HCT116 (cell line): ENCODE results near the gene TNRC6C. TPM values are rescaled to one million over a fixed set of nuclear protein-coding genes. Genes with fewer than 3 reads are reported as not detected.
A peak's percentile ranks its signal among the peaks of the same experiment; 100 is the strongest.

Experiments
- ATAC-seq: fragments of 200-7000 bp; cut with Tn5 transposase; 2 replicates; pipeline ENCODE4 v1.9.1; 2020; ENCODE audit warnings: mild to moderate bottlenecking, moderate library complexity
- BruUV-seq: library from RNA; stranded (reverse); fragments of 400-500 nt; replicated peaks from 2 replicates; lab custom pipeline; 2021; lab: Mats Ljungman, UMichigan
- CTCF ChIA-PET: fragments of 300-600 bp; sonication (Branson Sonifier 250); formaldehyde crosslinking; loops from one replicate; lab custom pipeline; 2021; ENCODE audit warnings: antibody characterized with exemption; lab: Charles Lee
- POLR2A ChIA-PET: fragments of 300-600, 350-600 bp; sonication (Branson Sonifier 250); formaldehyde crosslinking; loops from one replicate; lab custom pipeline; 2021; ENCODE audit warnings: antibody characterized with exemption; lab: Charles Lee
- RAD21 ChIA-PET, 2 experiments: fragments of 300-600 bp; sonication (Branson Sonifier 250); formaldehyde crosslinking; loops; one replicate each; lab custom pipeline; 2023; ENCODE audit warnings: low total read pairs in 2 of 2; ENCODE audit not compliant: uncharacterized antibody in 2 of 2, unreplicated experiment in 2 of 2, low non-redundant PET in 1 of 2; lab: Charles Lee
- DNase-seq: peaks from one replicate; pipeline ENCODE4 v3.0.0-alpha.2; 2010; ENCODE audit warnings: low read depth, low spot score
- H2AFZ ChIP-seq: fragments of 200-600 bp; shearing (Covaris generic), sonication (generic); 2 replicates; pipeline ENCODE4 v1.6.1; 2017; ENCODE audit warnings: low read depth, mixed run types, mixed read lengths, antibody characterized with exemption, low read length; ENCODE audit not compliant: poor library complexity, severe bottlenecking
- H3K27ac ChIP-seq: 2 replicates; pipeline ENCODE4 v1.5.1; 2012; ENCODE audit warnings: low read depth, low read length
- H3K27me3 ChIP-seq: fragments of 200-600 bp; sonication (generic); 2 replicates; pipeline ENCODE4 v1.6.1; 2016; ENCODE audit warnings: mixed run types, low read length, mixed read lengths; ENCODE audit not compliant: insufficient read depth
- H3K36me3 ChIP-seq, 2 experiments: fragments of 200-500 bp in 1 of 2; fragments of 200-600 bp in 1 of 2; sonication (Bioruptor generic) in 1 of 2; sonication (generic) in 1 of 2; 2 replicates each; pipeline versions ENCODE4 v1.5.1 to v1.6.1; 2014 to 2016; ENCODE audit warnings: low read length in 2 of 2, inconsistent platforms in 1 of 2, mixed read lengths in 1 of 2, mixed run types in 1 of 2; ENCODE audit not compliant: insufficient read depth in 2 of 2, control insufficient read depth in 1 of 2
- H3K4me1 ChIP-seq, 2 experiments: fragments of 200-600 bp in 1 of 2; sonication (generic) in 1 of 2; 2 replicates each; pipeline versions ENCODE4 v1.5.1 to v1.6.1; 2012 to 2017; ENCODE audit warnings: low read length in 2 of 2, inconsistent platforms in 1 of 2, mild to moderate bottlenecking in 1 of 2, mixed read lengths in 1 of 2, mixed run types in 1 of 2, moderate library complexity in 1 of 2; ENCODE audit not compliant: insufficient read depth in 2 of 2, control insufficient read depth in 1 of 2
- H3K4me2 ChIP-seq: fragments of 200-600 bp; sonication (generic); 2 replicates; pipeline ENCODE4 v1.6.1; 2017; ENCODE audit warnings: mixed run types, low read length, mixed read lengths
- H3K4me3 ChIP-seq, 2 experiments: fragments of 200-600 bp in 1 of 2; sonication (generic) in 1 of 2; replicated peaks in 1 of 2; 2 replicates each; pipeline ENCODE4 v1.5.1; 2011 to 2016; ENCODE audit warnings: low read length in 2 of 2, control low read depth in 1 of 2, low read depth in 1 of 2, mild to moderate bottlenecking in 1 of 2, mixed read lengths in 1 of 2, mixed run types in 1 of 2
- H3K79me2 ChIP-seq: fragments of 200-600 bp; sonication (generic); 2 replicates; pipeline ENCODE4 v1.6.1; 2017; ENCODE audit warnings: mild to moderate bottlenecking, mixed run types, low read length, moderate library complexity, mixed read lengths; ENCODE audit not compliant: insufficient read depth
- H3K9ac ChIP-seq: fragments of 200-600 bp; sonication (generic); 2 replicates; pipeline ENCODE4 v1.6.1; 2016; ENCODE audit warnings: low read length, mixed read lengths
- H3K9me2 ChIP-seq: fragments of 200-600 bp; sonication (generic), shearing (Covaris generic); 2 replicates; pipeline ENCODE4 v1.6.1; 2017; ENCODE audit warnings: mixed run types, mild to moderate bottlenecking, moderate library complexity; ENCODE audit not compliant: insufficient read depth
- H3K9me3 ChIP-seq, 2 experiments: fragments of 200-500 bp in 1 of 2; fragments of 200-600 bp in 1 of 2; sonication (Bioruptor generic) in 1 of 2; sonication (generic) in 1 of 2; 2 replicates each; pipeline ENCODE4 v1.6.1; 2014 to 2017; ENCODE audit warnings: low read length in 2 of 2, mixed read lengths in 2 of 2, inconsistent platforms in 1 of 2, low read depth in 1 of 2, mild to moderate bottlenecking in 1 of 2, mixed run types in 1 of 2, moderate library complexity in 1 of 2; ENCODE audit not compliant: control insufficient read depth in 1 of 2, insufficient read depth in 1 of 2
- H4K20me1 ChIP-seq: fragments of 200-600 bp; sonication (generic), shearing (Covaris generic); 2 replicates; pipeline ENCODE4 v1.6.1; 2017; ENCODE audit warnings: mixed run types, mild to moderate bottlenecking, moderate library complexity; ENCODE audit not compliant: insufficient read depth
- CBX3 ChIP-seq: IDR thresholded peaks from 2 replicates; pipeline ENCODE4 v1.6.1; 2012; ENCODE audit warnings: low read depth
- EGR1 ChIP-seq: IDR thresholded peaks from 2 replicates; pipeline ENCODE4 v1.6.1; 2012; ENCODE audit warnings: low read depth
- FOSL1 ChIP-seq: IDR thresholded peaks from 2 replicates; pipeline ENCODE4 v1.6.1; 2012; ENCODE audit warnings: low read depth
- POLR2AphosphoS5 ChIP-seq: IDR thresholded peaks from 2 replicates; pipeline ENCODE4 v1.6.1; 2011; ENCODE audit warnings: mild to moderate bottlenecking, low read depth, low read length, moderate library complexity
- RAD21 ChIP-seq: IDR thresholded peaks from 2 replicates; pipeline ENCODE4 v1.6.1; 2012; ENCODE audit warnings: low read depth, mild to moderate bottlenecking
- SRF ChIP-seq: IDR thresholded peaks from 2 replicates; pipeline ENCODE4 v1.6.1; 2012; ENCODE audit warnings: low read depth
- TCF7L2 ChIP-seq: IDR thresholded peaks from 2 replicates; pipeline ENCODE4 v1.7.0; 2011; ENCODE audit warnings: borderline replicate concordance, inconsistent platforms; ENCODE audit not compliant: insufficient read depth, insufficient read length; ENCODE audit errors: extremely low read depth
- YY1 ChIP-seq: IDR thresholded peaks from 2 replicates; pipeline ENCODE4 v1.6.1; 2011; ENCODE audit warnings: low read length, low read depth, moderate library complexity, mild to moderate bottlenecking; ENCODE audit not compliant: insufficient replicate concordance; ENCODE audit errors: extremely low read depth
- ZFX ChIP-seq: fragments of 450-650 bp; IDR thresholded peaks from 2 replicates; pipeline ENCODE4 v1.6.1; 2017
- intact Hi-C: fragments of 100-400 bp; cut with micrococcal nuclease; formaldehyde crosslinking; loops from 2 replicates; pipeline ENCODE4 v1.10.0; 2022
- total RNA-seq: library from RNA; stranded (reverse); gene quantifications from one replicate; pipeline ENCODE4 v1.2.1, GENCODE V29; 2021; ENCODE audit not compliant: unreplicated experiment
- TF ChIP-seq, protein P1 (sequence below): IDR thresholded peaks from 2 replicates; pipeline ENCODE4 v1.6.1; 2011; ENCODE audit warnings: mild to moderate bottlenecking, low read length, moderate library complexity; ENCODE audit not compliant: insufficient replicate concordance; ENCODE audit errors: extremely low read depth
- TF ChIP-seq, protein P2 (sequence below): IDR thresholded peaks from 2 replicates; pipeline ENCODE4 v1.6.1; 2012

Gene TNRC6C
- total RNA-seq, 1 experiment from 2014 or later, result 23.4 TPM

DNA sequence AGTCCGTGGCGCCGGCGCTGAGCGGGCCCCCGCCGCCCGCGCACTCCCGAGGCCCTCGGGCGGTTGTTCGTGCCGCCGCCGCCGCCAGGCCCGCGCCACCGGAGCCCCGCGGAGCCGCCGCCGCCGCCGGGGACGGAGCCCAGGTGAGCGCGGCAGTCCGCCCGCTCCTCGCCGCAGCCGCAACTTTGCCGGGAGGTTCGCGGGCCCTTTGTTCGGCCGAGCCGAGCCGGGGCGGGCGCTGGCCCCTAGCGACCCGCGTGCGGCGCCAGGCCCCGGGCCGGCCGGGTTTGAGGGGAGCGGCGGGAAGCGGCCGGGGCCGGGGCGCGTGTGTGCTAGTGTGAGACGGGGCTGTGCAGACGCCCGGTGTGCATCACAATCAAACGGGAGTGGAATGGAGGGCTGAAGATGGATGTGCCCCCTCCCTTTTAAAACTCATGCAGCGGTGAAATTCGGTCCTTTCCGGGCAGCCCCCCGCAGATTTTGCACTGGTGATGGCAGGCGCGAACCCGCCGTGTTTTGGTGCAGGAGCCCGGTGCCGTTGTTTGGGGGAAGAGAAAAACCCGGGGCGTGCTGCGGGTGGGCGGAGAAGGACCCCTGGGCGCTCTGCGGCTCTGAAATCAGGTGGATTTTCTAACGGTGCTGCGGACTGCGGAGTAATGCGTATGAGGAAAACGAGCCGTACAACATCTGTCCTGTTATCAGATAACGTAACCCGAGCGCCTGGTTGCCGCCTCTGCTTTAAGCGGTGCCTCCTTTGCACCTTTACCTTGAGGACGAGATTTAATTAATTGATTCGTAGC is 823 bp downstream of the TNRC6C start:
- ATAC-seq (peak; percentile 2), DNase-seq (no peak)
- peaks cover 0 to 4% of the 10 kb centered on the region in 2 experiments; a peak in 1 of 4 replicates for H3K9me3 ChIP-seq
- ChIA-PET RAD21 (no interaction called here), POLR2A (interaction anchor here (0.8 to 1.2 kb wide), 3 partner anchors 58 to 227 kb away, joined by 5 to 7 read pairs (median 7); partner anchors contain the start of genes AFMID and TK1), CTCF (interaction anchor here (1.2 to 1.4 kb wide), 3 partner anchors 14 to 50 kb away, joined by 3 to 6 read pairs (median 5); no protein-coding TSS in a partner anchor)
- intact Hi-C loops, result loop anchor here (5.0 kb wide), 1 partner anchor 187 kb away; no protein-coding TSS in a partner anchor
- peak overlapping the region; percentile 75; the same call in 1 of the 2 replicates for H3K27ac ChIP-seq
- no peaks in the 10 kb centered on the region for H3K9me2 ChIP-seq
- H3K4me3 ChIP-seq, result peak overlapping the region; percentile 62 to 67
- H3K36me3 ChIP-seq, result no peaks in the 10 kb centered on the region
- peak; percentile 78 for TF ChIP-seq ZFX
- peak; percentile 22 for TF ChIP-seq TCF7L2
- TF ChIP-seq POLR2AphosphoS5, result no peak
- no peak for TF ChIP-seq SRF
- no peak overlapping the region for H2AFZ ChIP-seq
- peak overlapping the region; percentile 65 for H3K9ac ChIP-seq
- no peaks in the 10 kb centered on the region for H4K20me1 ChIP-seq
- peaks cover 49% of the 10 kb centered on the region for H3K79me2 ChIP-seq
- no peaks in the 10 kb centered on the region for H3K27me3 ChIP-seq
- peaks cover 15 to 19% of the 10 kb centered on the region in 2 experiments for H3K4me1 ChIP-seq
- no TSS peak for BruUV-seq
- H3K4me2 ChIP-seq, result peak overlapping the region; percentile 88

DNA sequence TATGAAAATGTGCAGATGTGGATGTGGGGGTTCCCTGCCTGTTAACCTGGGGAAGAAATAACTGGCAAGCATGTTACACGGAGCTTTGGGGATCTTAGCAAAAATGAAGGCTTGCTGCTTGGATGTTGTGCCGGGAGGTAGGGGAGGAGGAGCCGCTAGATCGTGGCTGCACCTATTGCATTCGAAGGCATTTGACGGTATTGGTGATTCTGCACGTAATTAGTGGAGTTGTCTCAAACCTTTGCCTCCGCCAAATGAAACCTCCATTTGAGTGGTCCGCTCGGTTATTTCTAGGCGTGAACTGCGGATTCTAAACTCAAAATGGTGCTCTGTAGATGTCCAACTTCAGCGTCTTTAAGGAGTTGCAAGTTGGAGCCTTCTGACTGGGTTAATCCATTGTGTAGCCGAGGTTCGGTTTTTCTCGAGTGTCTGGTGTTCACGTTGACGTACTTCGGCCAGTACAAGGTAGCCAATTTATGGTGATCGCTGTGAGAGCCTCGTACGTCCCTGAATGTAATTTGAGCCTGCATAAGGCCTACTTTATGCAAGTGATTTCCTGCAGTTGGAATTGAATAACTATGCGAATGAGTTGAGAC is 1.5 kb downstream of the TNRC6C start:
- DNase-seq (no peak), ATAC-seq (no peak)
- ChIA-PET CTCF (no interaction called here), POLR2A (no interaction called here), RAD21 (no interaction called here)
- Histone ChIP-seq H3K36me3 (no peaks in the 10 kb centered on the region), H4K20me1 (no peaks in the 10 kb centered on the region), H3K27ac (no peak overlapping the region), H3K4me3 (peak overlapping the region; percentile 62 to 67), H3K79me2 (peaks cover 56% of the 10 kb centered on the region), H3K4me1 (peaks cover 15 to 19% of the 10 kb centered on the region in 2 experiments), H3K9me3 (peaks cover 0 to 4% of the 10 kb centered on the region in 2 experiments; a peak in 1 of 4 replicates), H2AFZ (no peak overlapping the region), H3K9me2 (no peaks in the 10 kb centered on the region), H3K27me3 (no peaks in the 10 kb centered on the region), H3K4me2 (peak overlapping the region; percentile 88), H3K9ac (no peak overlapping the region)
- TSS peak; percentile 45 for BruUV-seq
- intact Hi-C loops, result loop anchor here (5.0 kb wide), 1 partner anchor 188 kb away; no protein-coding TSS in a partner anchor
- TF ChIP-seq FOSL1 (no peak), RAD21 (no peak), YY1 (no peak), CBX3 (no peak), ZFX (no peak), EGR1 (no peak)
- TF ChIP-seq, protein P1, sequence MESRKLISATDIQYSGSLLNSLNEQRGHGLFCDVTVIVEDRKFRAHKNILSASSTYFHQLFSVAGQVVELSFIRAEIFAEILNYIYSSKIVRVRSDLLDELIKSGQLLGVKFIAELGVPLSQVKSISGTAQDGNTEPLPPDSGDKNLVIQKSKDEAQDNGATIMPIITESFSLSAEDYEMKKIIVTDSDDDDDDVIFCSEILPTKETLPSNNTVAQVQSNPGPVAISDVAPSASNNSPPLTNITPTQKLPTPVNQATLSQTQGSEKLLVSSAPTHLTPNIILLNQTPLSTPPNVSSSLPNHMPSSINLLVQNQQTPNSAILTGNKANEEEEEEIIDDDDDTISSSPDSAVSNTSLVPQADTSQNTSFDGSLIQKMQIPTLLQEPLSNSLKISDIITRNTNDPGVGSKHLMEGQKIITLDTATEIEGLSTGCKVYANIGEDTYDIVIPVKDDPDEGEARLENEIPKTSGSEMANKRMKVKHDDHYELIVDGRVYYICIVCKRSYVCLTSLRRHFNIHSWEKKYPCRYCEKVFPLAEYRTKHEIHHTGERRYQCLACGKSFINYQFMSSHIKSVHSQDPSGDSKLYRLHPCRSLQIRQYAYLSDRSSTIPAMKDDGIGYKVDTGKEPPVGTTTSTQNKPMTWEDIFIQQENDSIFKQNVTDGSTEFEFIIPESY, result no peak
- TF ChIP-seq, protein P2, sequence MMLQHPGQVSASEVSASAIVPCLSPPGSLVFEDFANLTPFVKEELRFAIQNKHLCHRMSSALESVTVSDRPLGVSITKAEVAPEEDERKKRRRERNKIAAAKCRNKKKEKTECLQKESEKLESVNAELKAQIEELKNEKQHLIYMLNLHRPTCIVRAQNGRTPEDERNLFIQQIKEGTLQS, result no peak
